Astrocyte of the hippocampus (primary cell): Measurements from ENCODE around the gene LRRC32.
A peak's percentile ranks its signal among the peaks of the same experiment; 100 is the strongest.

Source experiments
- DNase-seq: peaks from one replicate; pipeline ENCODE4 v3.0.0; 2011; ENCODE audit warnings: low read depth, low spot score

LRRC32 gene, protein sequence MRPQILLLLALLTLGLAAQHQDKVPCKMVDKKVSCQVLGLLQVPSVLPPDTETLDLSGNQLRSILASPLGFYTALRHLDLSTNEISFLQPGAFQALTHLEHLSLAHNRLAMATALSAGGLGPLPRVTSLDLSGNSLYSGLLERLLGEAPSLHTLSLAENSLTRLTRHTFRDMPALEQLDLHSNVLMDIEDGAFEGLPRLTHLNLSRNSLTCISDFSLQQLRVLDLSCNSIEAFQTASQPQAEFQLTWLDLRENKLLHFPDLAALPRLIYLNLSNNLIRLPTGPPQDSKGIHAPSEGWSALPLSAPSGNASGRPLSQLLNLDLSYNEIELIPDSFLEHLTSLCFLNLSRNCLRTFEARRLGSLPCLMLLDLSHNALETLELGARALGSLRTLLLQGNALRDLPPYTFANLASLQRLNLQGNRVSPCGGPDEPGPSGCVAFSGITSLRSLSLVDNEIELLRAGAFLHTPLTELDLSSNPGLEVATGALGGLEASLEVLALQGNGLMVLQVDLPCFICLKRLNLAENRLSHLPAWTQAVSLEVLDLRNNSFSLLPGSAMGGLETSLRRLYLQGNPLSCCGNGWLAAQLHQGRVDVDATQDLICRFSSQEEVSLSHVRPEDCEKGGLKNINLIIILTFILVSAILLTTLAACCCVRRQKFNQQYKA

DNA sequence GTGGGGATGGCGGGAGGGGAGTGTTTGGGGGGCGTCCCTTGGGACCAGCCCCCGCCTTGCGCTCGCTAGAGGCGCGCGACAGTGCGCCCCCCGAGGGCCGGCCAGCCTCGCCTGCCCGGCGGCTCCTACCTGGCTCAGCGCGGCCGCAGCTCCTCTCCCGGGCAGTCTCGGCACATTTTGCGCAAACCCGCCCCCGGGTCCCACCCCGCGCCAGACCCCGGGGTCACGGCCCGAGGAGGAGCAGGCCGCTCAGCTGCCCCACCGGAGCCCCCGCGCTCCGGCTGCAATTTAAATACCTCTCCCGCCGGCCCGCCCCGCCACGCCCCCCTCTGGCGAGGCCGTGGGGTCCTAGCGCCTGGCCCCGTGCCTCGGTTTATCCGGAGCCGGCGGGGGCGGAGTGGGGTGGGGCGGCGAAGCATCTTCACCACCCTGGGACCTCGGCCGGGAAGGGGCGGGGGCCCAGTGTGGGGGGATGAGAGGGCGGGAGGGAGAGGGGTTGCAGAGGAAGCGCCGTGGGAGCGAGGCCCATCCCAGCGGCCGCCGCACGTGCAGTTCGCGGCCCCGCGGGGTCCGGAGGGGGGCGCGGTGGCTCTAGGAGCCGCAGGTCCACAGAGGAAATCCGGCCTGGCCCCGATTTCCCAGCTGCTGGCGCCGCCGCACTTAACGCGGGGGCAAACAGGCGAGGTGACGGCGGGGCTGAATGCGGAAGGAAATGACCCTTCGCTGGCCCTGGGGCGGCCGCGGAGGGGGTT is at the start of gene LRRC32:
LRRC32 (minus strand) TSS at position 263 of the 752 bp plus-strand sequence. CDS start 4,793 bp downstream, outside the sequence.
- peak; percentile 45 for DNase-seq

DNA sequence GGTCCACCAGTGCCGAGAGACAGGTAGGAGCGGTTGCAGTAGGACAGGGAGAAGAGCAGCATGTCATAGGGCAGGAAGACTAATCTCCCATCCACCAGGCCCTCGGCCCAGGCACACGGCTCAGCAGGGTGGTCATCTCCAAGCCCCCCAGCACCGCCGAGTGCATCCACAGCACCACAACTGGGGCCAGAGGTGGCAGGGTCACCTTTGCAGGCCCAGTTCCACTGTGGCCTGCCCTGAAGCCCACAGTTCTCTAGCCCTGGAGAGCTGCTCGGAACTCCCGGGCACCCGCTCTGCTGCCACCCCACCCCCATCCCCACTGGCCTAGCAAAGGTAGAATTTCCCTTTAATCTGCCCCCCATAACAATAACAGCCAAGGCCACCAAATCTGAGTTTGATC is 49.1 kb upstream of the LRRC32 start:
- DNase-seq = no peak

DNA sequence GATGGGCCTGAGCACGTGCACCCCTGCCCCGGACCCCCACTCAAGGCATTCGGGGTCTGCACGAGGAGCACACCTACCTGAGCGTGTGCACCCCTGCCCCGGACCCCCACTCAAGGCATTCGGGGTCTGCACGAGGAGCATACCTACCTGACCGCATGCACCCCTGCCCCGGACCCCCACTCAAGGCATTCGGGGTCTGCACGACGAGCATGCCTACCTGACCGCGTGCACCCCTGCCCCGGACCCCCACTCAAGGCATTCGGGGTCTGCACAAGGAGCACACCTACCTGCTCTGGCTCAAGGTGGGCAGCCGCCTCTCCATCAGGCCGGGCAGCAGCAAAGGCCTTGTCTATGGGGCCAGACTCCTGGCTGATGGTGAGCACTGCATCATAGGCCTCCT is 48.7 kb upstream of the LRRC32 start:
- DNase-seq = no peak

DNA sequence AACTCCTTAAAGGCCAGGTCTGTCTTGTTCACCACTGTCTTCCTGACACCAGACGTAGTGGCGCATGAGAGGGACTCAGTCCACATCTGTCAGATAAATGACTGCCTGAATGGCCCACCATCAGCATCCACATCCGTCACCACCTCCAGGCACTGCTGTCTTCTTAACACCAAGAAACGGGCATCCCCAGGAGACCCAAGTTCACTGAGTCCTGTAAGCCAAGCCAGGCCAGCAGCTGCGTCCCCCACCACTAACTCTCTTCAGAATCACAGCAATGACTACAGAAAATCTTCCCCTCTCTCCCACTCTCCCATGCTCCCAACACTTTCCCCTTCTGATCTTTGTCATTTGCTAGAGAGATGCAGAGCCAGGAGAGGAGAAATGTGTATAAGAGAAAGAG is 47.3 kb upstream of the LRRC32 start:
- DNase-seq = no peak

DNA sequence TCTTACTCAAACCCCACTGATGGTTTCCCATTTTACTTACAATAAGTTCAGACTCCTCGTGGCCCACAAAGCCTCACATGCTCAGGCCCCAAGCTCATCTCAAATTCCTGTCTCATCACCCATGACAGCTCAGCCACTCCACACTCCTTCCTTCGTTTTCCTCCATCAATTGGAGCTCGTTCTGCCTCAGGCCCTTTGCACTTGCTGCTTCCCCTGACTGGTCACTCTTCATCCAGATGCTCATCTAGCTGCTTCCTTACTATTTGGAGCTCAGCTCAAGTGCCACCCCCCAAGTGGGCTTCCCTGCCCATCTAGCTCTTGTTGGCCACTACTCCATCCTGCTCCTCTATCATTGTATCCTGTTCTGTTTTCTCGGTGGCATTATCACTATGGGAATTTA is 46.8 kb upstream of the LRRC32 start:
- no peak for DNase-seq

DNA sequence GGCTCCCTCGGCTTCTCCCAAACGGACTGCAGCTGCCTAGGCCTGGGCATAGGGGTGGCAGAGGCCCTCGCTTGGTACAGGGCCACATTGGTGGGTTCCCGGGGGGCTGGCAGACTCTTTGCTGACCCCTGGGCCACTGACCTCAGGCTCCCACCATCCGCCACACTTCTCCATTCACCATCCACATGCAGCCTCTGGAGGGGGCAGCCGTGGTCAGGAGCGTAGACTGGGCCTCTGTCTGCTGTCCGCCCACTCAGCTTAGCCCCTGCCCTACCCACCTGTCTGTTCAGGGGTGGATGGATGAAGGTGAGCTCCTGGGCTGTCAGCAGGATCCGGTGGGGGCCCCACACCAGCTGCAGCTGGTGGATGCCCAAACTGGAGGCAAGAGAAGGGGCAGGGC is 45.7 kb upstream of the LRRC32 start:
- DNase-seq = no peak

DNA sequence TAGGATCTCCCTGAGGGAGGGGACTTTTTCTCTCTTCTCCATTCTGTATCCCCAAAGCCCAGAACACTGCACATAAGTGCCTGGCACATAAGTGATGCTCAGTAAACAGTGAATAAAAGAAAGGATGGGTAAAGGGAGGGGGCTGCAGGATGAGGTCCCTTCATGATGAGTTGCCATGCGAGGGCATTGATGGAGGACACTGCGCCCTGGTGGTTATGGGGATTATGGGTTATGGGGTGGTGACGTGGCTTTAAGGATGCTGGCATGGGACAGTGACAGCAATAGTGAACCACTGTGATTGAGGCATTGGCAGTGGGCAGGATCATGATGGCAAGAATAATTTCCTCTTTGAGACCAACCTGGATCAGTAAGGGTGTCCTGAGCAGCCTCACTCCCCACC is 43.9 kb upstream of the LRRC32 start:
- no peak for DNase-seq

DNA sequence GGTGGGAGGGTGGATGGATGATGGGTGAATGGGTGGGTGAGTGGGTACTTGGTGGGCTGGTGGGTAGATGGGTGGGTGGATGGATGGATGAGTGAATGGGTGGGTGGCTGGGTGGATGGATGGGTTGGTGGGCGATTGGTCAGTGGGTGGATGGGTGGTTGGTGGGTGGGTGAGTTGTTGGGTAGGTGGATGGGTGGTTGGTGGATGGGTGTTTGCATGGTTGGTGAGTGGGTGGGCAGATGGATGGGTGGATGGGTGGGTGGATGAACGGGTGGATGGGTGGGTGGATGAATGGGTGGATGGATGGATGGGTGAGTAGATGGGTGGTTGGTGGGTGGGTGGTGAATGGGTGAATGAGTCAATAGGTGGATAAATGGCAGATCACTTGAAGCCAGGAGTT is 43.0 kb upstream of the LRRC32 start:
- no peak for DNase-seq

DNA sequence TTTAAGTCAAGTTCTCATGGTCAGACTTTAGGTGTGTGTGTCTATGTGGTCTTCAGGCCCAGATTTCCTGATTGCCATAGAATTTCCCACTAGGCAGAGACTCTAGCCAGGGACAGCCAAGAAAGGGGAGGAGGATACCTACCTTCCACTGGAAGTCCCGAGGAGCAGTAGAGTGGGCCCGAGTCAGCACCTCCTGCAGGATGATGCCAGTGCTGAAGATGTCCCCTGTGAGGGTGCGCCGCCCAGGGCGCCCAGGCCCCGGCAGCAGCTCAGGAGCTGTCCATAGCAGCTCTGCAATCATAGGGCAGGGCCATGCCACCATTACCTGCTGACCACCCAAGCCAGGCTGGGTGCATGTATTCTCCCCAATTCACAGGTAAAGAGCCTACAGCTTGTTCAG is 41.6 kb upstream of the LRRC32 start:
- no peak for DNase-seq

DNA sequence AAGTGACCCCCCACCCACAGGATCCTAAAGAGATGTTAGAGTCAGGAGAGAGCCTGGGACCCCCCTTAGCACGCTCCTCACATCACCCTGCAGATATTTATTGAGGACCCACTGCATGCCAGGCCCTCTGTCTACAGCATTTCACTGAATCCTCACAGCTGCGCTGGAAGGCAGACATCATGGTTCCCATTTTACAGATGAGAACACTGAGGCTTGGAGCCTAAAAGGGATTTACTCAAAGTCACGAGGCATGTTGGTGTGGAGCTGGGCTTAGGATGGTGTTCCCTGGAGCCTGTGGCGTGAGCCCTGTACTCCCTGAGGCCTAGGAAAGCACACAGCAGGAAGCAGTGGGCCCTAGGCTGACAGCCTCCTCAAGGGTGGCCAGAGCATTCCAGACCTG is 39.2 kb upstream of the LRRC32 start:
- DNase-seq = no peak

DNA sequence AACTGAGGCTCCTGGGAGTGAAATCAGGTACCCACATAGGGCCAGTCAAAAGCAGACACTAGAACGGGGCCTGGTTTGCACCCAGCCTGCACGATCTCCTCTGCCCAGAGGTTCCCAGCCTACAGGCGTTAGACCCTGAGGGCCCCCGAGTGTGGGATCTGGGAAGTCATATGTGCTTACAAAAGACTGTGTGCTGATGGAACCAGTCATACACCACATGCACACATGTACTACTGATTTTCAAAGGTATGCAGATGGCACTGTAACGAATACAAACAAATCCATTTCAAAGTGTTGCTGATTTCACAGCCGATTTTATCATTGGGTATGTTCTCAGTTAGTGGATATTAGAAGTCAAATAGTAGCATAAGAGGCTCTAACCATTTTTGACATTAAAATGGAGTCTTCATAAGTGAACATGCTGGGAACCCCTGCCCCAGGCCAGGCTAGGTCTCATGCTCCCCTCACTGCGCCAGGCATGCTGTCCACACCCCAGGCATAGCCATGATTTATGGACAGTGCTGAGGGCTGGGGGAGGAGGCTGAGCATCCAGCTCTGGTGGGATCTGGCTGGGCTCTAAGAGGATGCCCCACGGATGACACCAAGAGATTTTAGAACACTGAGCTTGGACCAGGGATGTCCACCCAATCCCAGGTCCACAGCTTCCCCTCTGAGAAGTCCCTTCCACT is 38.6 kb upstream of the LRRC32 start:
- DNase-seq = no peak

DNA sequence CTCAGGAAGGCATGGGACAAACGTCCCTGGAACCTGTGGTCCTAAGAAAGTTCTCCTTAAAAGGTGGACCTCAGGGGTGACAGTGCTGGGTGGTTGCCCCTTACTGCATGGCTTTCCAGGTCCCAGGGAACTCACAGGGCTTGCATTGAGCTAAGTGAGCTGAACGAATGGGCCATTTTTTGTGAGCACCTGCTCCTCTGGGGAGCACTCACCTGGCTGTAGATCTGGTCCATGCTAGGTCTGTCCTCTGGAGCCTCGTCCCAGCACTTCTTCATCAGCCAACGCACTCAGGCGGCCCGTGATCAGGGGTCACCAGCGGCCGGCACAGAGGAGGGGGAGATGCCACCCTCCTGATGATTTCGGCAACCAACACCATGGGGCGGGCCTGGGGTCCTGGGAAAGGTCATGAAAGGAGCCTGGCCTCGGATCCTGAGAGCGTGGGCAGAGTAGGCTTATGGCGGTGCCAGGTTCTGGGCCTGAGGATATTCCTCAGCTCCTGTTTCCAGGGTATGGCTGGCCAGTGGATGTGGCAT is 36.8 kb upstream of the LRRC32 start:
- no peak for DNase-seq

DNA sequence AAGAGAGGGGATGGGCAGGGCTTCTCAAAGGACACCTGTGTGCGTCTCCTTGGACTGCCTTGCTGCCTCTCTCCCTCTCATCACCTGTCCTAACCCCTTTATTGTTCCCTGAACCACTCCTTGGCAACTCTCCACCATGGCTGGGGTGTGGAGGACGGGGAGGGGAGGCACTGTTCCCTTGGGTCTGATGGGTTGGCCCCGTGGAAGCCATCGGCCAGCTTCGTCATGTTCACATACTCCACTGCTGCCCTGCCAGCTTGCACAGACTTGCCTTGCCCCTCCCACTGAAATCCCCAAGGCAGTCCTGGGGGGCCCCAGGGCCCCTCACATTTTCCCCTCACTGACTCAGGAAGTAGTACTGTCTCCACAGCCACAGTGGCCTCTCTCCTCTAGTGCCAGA is 36.1 kb upstream of the LRRC32 start:
- no peak for DNase-seq

DNA sequence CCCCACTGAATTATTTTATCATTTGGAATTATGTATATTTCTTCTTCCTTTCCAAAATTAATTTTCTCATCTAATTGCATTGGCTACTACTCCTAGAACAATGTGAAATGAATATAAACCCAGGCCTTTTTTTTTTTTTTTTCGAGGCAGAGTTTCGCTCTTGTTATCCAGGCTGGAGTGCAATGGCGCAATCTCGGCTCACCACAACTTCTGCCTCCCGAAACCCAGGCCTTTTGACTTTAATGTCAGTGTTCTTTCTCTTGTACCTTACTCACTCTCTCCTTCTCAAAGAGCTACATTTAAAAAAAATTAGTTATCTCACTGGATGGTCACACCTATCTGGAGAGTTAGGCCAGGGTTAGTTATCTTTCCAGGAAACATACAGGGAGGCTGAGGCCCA is 35.3 kb upstream of the LRRC32 start:
- no peak for DNase-seq

DNA sequence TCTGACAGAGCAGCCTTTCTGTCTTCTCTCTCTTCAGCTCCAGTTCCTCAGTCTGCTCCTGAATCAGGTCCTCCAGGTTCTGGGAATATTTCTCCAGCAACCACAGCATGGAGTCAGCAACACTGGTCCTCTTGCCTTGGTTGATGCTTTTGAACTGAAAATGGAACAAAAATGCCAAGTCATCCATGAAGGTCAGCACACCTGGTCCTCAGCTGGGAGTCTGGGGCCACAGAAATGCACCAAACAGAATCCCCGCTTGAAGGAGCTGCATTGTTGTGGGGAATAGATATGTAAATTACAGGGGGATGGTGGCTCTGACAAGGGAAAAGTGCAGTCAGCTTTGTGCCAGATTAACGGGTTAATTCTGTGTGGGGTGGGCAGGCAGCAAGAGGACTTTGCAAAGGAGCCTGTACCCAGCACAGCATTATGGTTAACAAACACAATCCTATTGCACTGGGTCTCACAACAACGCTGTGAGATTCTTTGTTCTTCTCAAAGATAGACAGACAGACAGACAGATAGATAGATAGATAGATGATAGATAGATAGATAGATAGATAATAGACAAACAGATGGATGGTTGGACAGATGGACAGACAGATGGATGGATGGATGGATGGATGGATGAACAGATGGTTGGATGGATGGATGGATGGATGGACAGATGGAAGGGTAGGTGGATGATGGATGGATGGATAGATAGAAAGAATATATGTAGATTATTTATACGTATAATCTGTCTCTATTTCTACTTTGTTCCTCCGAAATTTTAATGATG is 33.8 kb upstream of the LRRC32 start:
- no peak for DNase-seq

DNA sequence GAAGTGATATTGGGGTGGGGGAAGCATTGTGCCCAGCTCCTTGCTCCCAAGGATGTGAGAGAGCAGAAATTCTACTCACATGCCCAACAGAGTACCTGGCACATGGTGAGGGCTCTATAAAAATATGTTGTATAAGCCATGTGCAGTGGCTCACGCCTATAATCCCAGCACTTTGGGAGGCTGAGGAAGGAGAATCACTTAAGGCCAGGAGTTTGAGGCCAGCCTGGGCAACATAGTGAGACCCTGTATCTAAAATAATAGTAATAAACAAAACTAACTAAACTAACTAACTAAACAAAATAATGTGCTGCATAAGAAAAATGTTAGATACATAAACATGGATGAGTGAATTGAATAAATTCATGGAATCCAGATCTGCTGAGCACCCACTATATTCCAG is 33.2 kb upstream of the LRRC32 start:
- DNase-seq = no peak

DNA sequence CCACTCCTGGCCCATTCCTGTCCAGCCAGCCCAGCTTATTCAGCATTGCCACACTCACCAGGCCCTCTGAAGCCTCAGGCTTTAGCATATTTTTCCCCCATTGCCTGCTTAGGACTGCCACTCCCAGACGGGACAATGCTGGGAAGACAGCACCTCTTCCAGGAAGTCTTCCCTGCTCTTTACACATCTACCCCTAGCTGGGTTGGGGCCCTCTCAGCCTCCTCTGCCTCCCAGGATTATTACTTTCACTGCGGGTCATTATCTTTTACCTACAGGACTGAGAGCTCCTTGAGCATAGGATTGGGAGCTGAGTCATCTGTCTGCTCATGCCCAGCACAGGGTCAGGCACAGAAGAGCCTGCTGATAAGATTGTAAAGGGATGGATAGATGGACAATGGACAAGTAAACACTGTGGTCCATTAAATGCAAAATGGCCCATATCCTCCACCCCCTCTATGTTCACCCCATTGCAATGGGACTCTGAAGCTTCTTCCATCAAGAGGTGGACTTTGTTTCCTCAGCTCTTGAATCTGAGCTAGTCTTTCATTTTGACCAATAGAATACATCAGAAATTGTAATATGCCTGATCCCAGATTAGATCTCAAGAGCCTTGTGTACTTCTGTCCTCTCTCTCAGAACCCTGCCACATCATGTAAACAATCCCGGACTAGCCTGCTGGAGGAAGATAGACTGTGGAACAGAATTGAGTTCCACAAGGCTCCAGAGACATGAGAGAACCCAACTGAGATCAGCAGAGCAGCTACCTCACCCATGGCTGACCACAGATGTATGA is 32.0 kb upstream of the LRRC32 start:
- DNase-seq = no peak

DNA sequence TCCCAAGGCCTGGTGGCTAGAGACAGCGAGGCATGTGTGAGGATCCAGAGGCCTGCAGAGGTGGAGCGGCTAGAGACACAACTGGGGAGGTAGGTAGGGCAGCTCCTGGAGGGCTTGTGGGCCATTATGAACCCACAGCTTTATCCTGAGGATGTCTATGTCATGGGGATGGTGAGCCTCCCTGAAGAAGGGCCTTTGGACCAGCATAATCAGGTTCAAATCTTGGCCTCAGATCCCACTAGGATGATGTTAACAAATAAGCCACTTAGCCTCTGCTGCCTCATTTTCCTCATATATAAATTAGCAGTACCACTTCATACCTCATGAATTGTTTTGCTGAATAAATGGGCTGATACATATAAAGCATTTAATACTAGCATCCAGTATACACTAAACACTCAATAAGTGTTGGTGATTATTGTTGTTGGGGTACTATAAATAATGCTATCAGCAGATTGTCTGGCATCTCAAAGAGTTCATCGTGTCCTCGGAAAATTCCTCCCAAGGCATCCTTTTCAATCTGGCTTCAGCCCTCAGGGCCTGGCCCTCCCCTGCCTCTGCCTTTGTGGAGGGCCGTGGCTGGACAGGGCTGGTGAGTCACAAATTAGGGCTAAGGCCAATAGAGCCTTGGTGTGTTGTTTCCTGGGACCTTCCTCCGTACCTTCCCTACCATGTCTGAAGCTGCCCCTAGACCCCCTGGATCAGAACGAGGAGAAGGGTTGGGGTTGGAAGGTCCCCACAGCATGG is 30.9 kb upstream of the LRRC32 start:
- DNase-seq = peak; percentile 60
